ENCODE data around the gene ZDBF2.

The ZDBF2 gene

DNA sequence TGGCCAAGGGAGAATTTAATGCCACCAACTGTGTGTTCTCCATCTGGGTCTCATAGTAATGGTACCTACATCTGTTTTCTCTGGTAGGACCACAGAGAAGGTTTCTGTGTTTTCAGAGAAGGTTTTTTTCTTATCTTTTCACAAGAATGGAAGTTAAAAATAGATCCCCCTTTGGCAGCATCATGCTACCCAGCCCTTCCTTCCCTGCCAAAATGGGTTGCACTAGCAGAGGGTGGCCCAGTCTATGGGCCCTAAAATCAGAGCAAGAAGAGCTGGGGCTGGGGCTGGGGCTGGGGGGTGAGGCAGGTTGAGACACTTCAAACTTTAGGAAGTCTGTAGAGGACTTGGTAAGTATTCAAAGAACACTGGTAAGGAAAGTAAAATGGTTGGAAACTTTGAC, 44.8 kb upstream of the ZDBF2 start:
- Histone ChIP-seq H4K20me1 (ENCODE audit: low read depth, low read length) (no peaks in the 10 kb centered on the region), H3K4me2 (ENCODE audit: low read depth, low read length, poor library complexity, severe bottlenecking) (no peak overlapping the region), H3K27me3 (ENCODE audit: low read length) (no peaks in the 10 kb centered on the region), H3F3A (ENCODE audit: insufficient read depth) (no peaks in the 10 kb centered on the region), H3K9me3 (ENCODE audit: insufficient read depth, low read length) (no peaks in the 10 kb centered on the region), H3K4me3 (ENCODE audit: insufficient read depth, low read length, poor library complexity, severe bottlenecking) (no peak overlapping the region), H3K79me2 (ENCODE audit: insufficient read depth, low read length) (no peaks in the 10 kb centered on the region), H3K9me2 (replicated peaks; ENCODE audit: insufficient read depth, low read length) (no peaks in the 10 kb centered on the region), H3K36me3 (ENCODE audit: low read length) (no peaks in the 10 kb centered on the region), H2AFZ (ENCODE audit: low read depth, low read length, severe bottlenecking) (no peak overlapping the region), H3K9ac (ENCODE audit: low read length) (no peak overlapping the region), H3K27ac (ENCODE audit: low read depth, low read length) (no peak overlapping the region)
- TF ChIP-seq, protein P1, sequence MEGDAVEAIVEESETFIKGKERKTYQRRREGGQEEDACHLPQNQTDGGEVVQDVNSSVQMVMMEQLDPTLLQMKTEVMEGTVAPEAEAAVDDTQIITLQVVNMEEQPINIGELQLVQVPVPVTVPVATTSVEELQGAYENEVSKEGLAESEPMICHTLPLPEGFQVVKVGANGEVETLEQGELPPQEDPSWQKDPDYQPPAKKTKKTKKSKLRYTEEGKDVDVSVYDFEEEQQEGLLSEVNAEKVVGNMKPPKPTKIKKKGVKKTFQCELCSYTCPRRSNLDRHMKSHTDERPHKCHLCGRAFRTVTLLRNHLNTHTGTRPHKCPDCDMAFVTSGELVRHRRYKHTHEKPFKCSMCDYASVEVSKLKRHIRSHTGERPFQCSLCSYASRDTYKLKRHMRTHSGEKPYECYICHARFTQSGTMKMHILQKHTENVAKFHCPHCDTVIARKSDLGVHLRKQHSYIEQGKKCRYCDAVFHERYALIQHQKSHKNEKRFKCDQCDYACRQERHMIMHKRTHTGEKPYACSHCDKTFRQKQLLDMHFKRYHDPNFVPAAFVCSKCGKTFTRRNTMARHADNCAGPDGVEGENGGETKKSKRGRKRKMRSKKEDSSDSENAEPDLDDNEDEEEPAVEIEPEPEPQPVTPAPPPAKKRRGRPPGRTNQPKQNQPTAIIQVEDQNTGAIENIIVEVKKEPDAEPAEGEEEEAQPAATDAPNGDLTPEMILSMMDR (IDR thresholded peaks at IDR 0.05; ENCODE audit: insufficient read depth, low read length, poor library complexity, severe bottlenecking): no peak
- TF ChIP-seq EZH2phosphoT487 (conservative IDR thresholded peaks at IDR 0.05; ENCODE audit: low read length): no peak

DNA sequence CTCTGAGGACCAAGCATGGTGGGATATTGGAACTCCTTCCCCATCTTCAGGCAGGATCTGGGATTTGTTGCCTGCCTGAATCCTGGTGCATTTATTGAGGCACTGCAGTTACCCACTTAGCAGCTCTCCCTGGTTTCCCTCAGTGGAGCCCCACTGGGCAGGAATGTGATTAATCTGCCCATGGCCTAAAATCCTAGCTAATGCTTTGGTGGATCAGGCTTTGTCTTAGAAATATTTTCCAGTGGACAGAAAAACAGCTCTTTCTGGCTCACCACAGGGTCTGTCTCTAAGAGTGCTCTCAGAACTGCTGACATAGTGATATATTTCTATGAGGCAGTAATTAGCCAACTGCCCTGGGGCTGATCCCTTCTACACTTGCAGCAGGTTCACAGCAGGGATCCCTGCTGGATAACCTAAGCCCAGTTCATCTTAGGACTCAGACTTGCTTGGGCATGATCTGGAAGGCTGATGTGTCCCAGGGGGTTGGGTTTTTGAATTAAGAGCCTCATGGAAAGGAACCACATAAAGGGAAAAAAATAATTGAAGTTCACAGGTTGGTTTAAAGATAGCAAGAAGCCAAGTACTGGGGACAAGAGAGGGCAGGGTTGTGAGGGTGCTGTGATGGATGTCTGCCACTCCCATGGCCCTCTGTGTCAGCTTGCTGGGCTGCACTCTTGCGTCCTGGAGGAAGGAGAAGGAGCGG, 44.3 kb upstream of the ZDBF2 start:
- Histone ChIP-seq H3K79me2 (ENCODE audit: insufficient read depth, low read length) (no peaks in the 10 kb centered on the region), H3F3A (ENCODE audit: insufficient read depth) (no peaks in the 10 kb centered on the region), H3K27me3 (ENCODE audit: low read length) (no peaks in the 10 kb centered on the region), H3K36me3 (ENCODE audit: low read length) (no peaks in the 10 kb centered on the region), H3K9ac (ENCODE audit: low read length) (no peak overlapping the region), H3K4me3 (ENCODE audit: insufficient read depth, low read length, poor library complexity, severe bottlenecking) (no peak overlapping the region), H3K9me2 (replicated peaks; ENCODE audit: insufficient read depth, low read length) (no peaks in the 10 kb centered on the region), H4K20me1 (ENCODE audit: low read depth, low read length) (no peaks in the 10 kb centered on the region), H2AFZ (ENCODE audit: low read depth, low read length, severe bottlenecking) (no peak overlapping the region), H3K9me3 (ENCODE audit: insufficient read depth, low read length) (no peaks in the 10 kb centered on the region), H3K4me2 (ENCODE audit: low read depth, low read length, poor library complexity, severe bottlenecking) (no peak overlapping the region), H3K27ac (ENCODE audit: low read depth, low read length) (no peak overlapping the region)
- no peak for TF ChIP-seq EZH2phosphoT487 (conservative IDR thresholded peaks at IDR 0.05; ENCODE audit: low read length)
- TF ChIP-seq, protein P1 (IDR thresholded peaks at IDR 0.05; ENCODE audit: insufficient read depth, low read length, poor library complexity, severe bottlenecking): no peak

DNA sequence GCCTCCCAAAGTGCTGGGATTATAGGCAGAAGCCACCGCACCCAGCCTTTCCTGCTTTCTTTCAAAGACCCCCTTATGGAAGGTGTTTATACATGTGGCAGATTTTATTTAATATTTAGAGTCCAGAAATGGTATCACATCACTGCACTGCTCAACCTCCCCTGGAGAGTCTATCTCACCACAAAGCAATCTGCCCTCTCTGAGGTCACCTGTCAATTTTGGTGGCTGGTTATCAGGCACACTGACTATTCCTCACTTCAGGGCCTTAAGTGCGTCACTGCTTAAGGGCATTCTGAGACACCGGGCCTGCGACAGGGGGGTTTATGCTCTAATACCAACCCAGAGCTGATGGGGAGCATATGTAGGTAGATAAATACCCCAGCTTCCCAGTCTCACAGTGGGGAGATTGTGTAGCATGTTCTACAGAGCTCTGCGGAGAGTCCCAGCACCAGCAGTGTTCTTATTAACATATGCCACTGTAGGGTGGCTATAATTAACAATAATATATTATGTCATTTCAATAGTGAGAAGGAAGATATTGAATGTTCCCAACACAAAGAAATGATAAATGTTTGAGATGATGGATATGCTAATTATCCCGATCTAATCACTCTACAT, 42.7 kb upstream of the ZDBF2 start:
- Histone ChIP-seq H4K20me1 (ENCODE audit: low read depth, low read length) (no peaks in the 10 kb centered on the region), H3K9ac (ENCODE audit: low read length) (no peak overlapping the region), H2AFZ (ENCODE audit: low read depth, low read length, severe bottlenecking) (no peak overlapping the region), H3K27ac (ENCODE audit: low read depth, low read length) (no peak overlapping the region), H3K36me3 (ENCODE audit: low read length) (no peaks in the 10 kb centered on the region), H3K27me3 (ENCODE audit: low read length) (no peaks in the 10 kb centered on the region), H3K79me2 (ENCODE audit: insufficient read depth, low read length) (no peaks in the 10 kb centered on the region), H3K4me3 (ENCODE audit: insufficient read depth, low read length, poor library complexity, severe bottlenecking) (no peak overlapping the region), H3K9me2 (replicated peaks; ENCODE audit: insufficient read depth, low read length) (no peaks in the 10 kb centered on the region), H3K9me3 (ENCODE audit: insufficient read depth, low read length) (no peaks in the 10 kb centered on the region), H3K4me2 (ENCODE audit: low read depth, low read length, poor library complexity, severe bottlenecking) (no peak overlapping the region), H3F3A (ENCODE audit: insufficient read depth) (no peaks in the 10 kb centered on the region)
- no peak for TF ChIP-seq EZH2phosphoT487 (conservative IDR thresholded peaks at IDR 0.05; ENCODE audit: low read length)
- TF ChIP-seq, protein P1 (IDR thresholded peaks at IDR 0.05; ENCODE audit: insufficient read depth, low read length, poor library complexity, severe bottlenecking): no peak
